HL-60/S4 (cell line): ENCODE data around the gene AFF2.

Experiments used
- in situ Hi-C: fragments of 300-500 bp; cut with MboI; formaldehyde crosslinking; loops from 2 replicates; pipeline ENCODE4 v1.14.3; 2022; ENCODE audit warnings: low sequenced_read_pairs

Gene AFF2

DNA sequence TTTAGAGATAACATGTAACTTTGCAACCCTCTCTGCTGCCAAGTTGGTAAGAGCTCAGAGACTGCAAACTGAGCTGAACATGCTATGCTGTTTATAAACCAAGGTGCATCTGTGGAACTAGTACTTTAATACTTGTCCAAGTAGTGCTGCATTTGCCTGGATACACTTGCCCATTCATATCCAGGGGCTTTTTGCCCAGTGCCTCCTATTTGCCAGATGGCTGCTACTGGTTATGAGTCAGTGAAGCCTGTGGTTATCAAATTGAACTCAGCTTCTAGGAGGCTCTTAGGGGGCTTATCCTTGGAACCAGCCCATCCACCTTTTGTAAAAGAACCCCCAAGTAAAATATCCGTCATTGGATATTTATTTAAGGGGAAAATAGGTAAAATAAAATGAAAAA, 79.6 kb downstream of the AFF2 start:
- in situ Hi-C loops, result no loop called here

- in situ Hi-C loops, result no loop called here
Measured at GRCh38 chrX:148582353-148582752, 81.9 kb downstream of the AFF2 start.

- in situ Hi-C loops, result no loop called here
Measured at GRCh38 chrX:148588649-148589310, 88.4 kb downstream of the AFF2 start.

- in situ Hi-C loops, result no loop called here
Measured at GRCh38 chrX:148592595-148592994, 92.2 kb downstream of the AFF2 start.

- in situ Hi-C loops, result no loop called here
Measured at GRCh38 chrX:148593146-148593545, 92.7 kb downstream of the AFF2 start.

- in situ Hi-C loops, result no loop called here
Measured at GRCh38 chrX:148593987-148594386, 93.6 kb downstream of the AFF2 start.

DNA sequence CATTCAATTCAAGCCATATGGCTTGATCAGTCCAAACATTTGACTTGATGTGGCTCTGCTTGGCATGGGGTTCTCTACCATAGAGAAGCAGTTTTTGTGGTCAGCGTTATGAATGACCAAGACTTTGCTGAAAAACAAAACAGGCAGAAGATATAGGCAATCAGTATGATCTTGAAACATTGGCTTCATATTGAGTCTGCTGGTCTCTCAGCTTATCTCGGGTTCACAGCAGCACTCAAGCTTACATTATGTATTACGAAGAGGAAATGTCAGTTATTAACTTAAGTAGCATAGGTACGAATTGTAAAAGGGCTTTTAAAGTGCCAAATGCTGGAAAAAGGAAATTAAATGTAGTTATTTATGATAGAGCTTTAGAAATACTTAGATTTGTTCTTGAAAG, 99.0 kb downstream of the AFF2 start:
- in situ Hi-C loops, result no loop called here

GRCh38 chrX:148600131-148600530, 99.7 kb downstream of the AFF2 start:
- in situ Hi-C loops, result no loop called here

- in situ Hi-C loops, result no loop called here
Measured at GRCh38 chrX:148600581-148600980, 100.2 kb downstream of the AFF2 start.

DNA sequence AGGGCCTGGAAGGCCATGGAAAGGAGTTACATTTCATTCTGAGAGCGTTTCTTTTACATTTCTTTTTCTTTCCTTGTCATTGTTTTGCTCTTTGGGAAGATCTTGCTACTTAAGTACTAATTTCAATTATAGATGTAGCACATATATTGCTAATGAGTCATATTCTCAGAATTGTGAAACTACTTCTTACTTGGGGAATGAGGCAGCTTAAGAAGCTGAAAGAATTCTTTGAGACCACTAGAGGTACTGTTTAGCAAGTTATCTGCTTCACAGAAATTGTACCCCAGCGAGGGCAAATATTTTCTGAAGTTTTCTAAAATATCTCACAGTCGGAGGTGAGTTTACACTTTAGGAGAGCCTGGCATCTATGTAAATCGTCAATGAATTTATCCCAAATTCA, 100.6 kb downstream of the AFF2 start:
- in situ Hi-C loops, result no loop called here

GRCh38 chrX:148609515-148610327, 109.3 kb downstream of the AFF2 start:
- in situ Hi-C loops, result no loop called here

DNA sequence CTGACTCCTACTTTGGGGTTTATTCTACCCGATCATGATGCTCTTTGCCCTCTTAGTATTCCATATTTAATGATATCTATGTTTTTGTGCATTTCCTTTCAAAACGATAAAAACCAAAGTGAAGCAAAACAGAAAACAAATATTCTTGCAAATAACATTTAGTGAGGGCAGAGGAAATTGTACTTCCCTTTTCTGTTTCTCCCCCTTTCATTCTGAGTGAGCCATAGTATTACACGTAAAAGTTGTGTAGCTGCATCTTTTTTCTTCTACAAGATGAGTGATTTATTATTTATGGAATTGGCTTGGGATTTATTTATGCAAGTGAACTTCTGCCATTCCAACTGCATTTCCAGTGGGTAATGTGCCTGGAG, 109.9 kb downstream of the AFF2 start:
- in situ Hi-C loops, result no loop called here

DNA sequence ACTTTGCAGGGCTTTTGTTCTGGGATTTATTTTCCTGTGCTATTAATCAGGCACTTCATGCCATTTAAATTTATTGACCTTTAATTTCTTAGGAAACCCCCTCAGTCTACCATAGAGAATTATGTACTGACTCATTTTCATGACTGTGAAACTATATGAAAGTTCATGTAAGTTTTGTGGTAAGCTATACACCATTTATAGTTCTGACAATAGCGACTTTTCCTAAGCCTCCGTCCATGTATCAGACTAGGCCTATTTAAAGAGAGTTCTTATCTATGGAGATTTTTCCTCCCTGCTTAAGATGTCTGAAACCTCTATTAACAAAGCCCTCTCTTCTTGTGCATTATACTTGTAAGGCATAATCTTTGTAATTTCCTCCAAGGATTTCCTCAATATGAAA, 111.6 kb downstream of the AFF2 start:
- in situ Hi-C loops, result no loop called here

GRCh38 chrX:148612431-148612830, 112.0 kb downstream of the AFF2 start:
- in situ Hi-C loops, result no loop called here

DNA sequence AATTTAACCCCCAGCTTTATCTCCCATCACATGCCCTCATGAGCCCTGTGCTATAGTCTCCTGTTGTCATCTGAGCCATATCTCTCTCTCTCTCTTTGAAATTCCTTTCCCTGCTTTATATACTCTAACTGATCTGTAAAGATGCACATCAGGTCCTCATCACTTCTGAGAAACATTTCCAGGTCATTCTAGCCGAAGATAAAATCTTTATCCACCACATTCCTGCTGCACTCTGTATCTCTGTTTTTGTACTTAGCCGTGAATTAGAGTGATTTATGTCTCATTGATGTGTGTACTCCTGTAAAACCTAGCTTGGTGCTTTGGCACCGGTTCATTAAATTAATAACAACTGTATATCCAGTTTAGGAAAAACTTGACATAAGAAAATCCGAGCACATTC, 113.2 kb downstream of the AFF2 start:
- in situ Hi-C loops, result no loop called here

- in situ Hi-C loops, result no loop called here
Measured at GRCh38 chrX:148615491-148615890, 115.1 kb downstream of the AFF2 start.

DNA sequence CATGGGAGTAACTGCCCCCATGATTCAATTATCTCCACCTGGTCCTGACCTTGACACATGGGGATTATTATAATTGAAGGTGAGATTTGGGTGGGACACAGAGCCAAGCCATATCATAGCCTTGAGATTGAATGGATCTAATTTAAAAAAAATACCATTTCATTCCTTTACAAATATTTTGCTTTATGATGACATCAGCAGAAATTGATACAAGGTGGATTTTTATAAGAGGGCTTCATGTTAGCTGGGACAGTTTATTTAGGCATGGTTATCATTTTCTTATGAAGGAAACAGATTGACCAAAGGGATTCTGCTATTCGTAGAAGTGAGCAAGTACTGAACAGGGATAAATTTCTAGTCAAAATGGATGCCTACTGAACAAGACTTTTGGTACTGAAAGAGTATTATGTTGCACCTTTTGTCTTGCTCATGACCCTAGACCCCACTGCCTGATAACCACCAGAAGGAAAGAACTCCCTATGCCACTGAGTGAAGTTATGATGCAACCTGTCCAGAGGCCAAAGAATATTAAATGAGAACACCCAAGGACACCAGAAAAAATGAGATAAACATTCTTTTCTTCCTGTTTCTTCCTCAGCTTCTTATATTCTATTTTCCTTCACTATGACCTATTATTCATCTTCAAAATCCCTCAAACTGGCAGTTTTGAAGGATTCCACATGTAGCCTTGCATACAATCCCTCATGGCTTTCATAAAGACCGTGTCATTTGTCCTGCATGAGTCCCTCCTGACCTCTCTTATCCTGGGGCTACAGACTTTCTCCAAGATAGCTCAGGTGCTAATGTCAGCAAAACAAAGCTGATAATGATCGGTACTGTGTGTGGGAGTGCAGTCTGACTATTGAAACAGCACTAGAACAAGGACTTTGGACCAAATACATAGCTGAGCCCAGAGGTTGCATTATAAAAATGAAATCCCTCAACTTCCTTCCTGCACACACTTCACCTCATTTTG, 118.3 kb downstream of the AFF2 start:
- in situ Hi-C loops, result no loop called here

- in situ Hi-C loops, result no loop called here
Measured at GRCh38 chrX:148620023-148620422, 119.6 kb downstream of the AFF2 start.

- in situ Hi-C loops, result no loop called here
Measured at GRCh38 chrX:148624951-148625474, 124.6 kb downstream of the AFF2 start.

- in situ Hi-C loops, result no loop called here
Measured at GRCh38 chrX:148628621-148629020, 128.2 kb downstream of the AFF2 start.

DNA sequence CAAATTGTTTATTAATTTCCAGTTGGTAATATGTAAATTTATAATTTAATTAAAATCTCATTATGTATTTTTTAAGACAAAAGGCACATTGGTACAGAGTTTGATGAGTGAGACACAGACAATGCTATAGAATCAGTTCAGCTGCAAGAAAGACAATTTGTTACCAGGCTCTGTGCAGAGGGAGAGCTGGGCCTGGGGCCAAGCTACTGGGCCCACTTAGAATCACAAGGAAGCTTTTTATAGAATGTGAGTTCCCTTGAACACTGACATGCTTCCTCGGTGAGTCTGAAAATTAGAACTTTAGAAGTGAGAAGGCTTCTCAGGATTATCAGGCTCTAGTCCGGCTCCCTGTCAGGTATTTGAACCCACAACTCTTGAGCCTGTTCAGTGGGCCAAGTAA, 129.0 kb downstream of the AFF2 start:
- in situ Hi-C loops, result no loop called here
